ENCODE data around the gene UNC5CL.

DNA sequence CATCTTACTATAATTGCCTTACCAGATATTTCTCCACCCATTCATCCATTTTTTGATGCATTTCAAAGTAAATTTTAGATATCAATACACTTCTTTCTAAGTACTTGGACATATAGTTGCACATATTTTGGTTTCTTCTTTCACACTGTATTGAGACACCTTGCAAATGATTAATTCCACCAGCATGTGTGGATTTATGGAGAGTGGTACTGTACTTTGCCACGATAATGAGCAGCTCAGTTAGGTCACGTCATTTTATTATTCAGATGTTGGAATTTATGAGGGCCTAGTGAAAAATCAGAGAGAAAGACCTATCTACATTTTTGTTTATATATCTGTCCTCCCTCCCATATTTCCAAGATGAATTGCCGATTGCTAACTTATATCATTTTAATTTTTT is 39.1 kb upstream of the UNC5CL start:
- TF ChIP-seq ZNF274 (IDR thresholded peaks at IDR 0.05; ENCODE audit: borderline replicate concordance, extremely low read depth, low read length) (no peak), EZH2 (IDR thresholded peaks at IDR 0.05; ENCODE audit: low read depth, low read length, severe bottlenecking) (no peak)

Measured in H1 (cell line).